OCI-LY7 (cell line): Measurements from ENCODE around the gene MAST1. TPM values are rescaled to one million over a fixed set of nuclear protein-coding genes. Genes with fewer than 3 reads are reported as not detected.

Source experiments
- BruUV-seq: library from RNA; stranded (reverse); fragments of 400-500 nt; replicated peaks from 2 replicates; lab custom pipeline; 2021; lab: Mats Ljungman, UMichigan
- CTCF ChIA-PET: fragments of 300-600 bp; sonication (Branson Sonifier 250); formaldehyde crosslinking; loops from one replicate; lab custom pipeline; 2022; ENCODE audit warnings: antibody characterized with exemption; ENCODE audit not compliant: unreplicated experiment; lab: Charles Lee
- POLR2A ChIA-PET: fragments of 300-600 bp; sonication (Branson Sonifier 250); formaldehyde crosslinking; loops from one replicate; lab custom pipeline; 2022; ENCODE audit warnings: antibody characterized with exemption; lab: Charles Lee
- DNase-seq: peaks from one replicate; pipeline ENCODE4 v3.0.0-alpha.2; 2015; ENCODE audit warnings: low spot score
- H2AFZ ChIP-seq: fragments of 200-600 bp; sonication (generic), shearing (Covaris generic); 2 replicates; pipeline ENCODE4 v1.6.1; 2014; ENCODE audit warnings: mild to moderate bottlenecking, antibody characterized with exemption, low read length, moderate library complexity
- H3K27ac ChIP-seq: fragments of 200-600 bp; sonication (generic); 2 replicates; pipeline ENCODE4 v1.5.1; 2014; ENCODE audit warnings: mixed run types, low read depth, mild to moderate bottlenecking, moderate library complexity, low read length, inconsistent platforms; ENCODE audit not compliant: poor library complexity, severe bottlenecking
- H3K36me3 ChIP-seq: fragments of 200-600 bp; sonication (generic); 2 replicates; pipeline ENCODE4 v1.6.1; 2014; ENCODE audit warnings: mild to moderate bottlenecking, antibody characterized with exemption, low read length, moderate library complexity, mixed read lengths; ENCODE audit not compliant: insufficient read depth
- H3K4me1 ChIP-seq: fragments of 200-600 bp; sonication (generic); 2 replicates; pipeline ENCODE4 v1.5.1; 2014; ENCODE audit warnings: mild to moderate bottlenecking, low read length; ENCODE audit not compliant: insufficient read depth, poor library complexity, severe bottlenecking
- H3K4me2 ChIP-seq: fragments of 200-600 bp; sonication (generic); 2 replicates; pipeline ENCODE4 v1.6.1; 2014; ENCODE audit warnings: mild to moderate bottlenecking, low read length
- H3K4me3 ChIP-seq: fragments of 200-600 bp; sonication (generic); 2 replicates; pipeline ENCODE4 v1.5.1; 2014; ENCODE audit warnings: mild to moderate bottlenecking, low read depth, low read length; ENCODE audit not compliant: poor library complexity, severe bottlenecking
- H3K79me2 ChIP-seq: fragments of 200-600 bp; sonication (generic); 2 replicates; pipeline ENCODE4 v1.6.1; 2016; ENCODE audit warnings: low read depth, mild to moderate bottlenecking, low read length, moderate library complexity, mixed read lengths; ENCODE audit not compliant: insufficient read depth
- H3K9me2 ChIP-seq: fragments of 200-600 bp; sonication (generic); 2 replicates; pipeline ENCODE4 v1.6.1; 2016; ENCODE audit warnings: mild to moderate bottlenecking, low read length, mixed read lengths; ENCODE audit not compliant: insufficient read depth
- H3K9me3 ChIP-seq: fragments of 200-600 bp; sonication (generic); 2 replicates; pipeline ENCODE4 v1.6.1; 2014; ENCODE audit warnings: mild to moderate bottlenecking, mixed run types, low read length, mixed read lengths
- H4K20me1 ChIP-seq: fragments of 200-600 bp; sonication (generic); 2 replicates; pipeline ENCODE4 v1.6.1; 2014; ENCODE audit warnings: mild to moderate bottlenecking, antibody characterized with exemption, low read length, moderate library complexity, mixed read lengths; ENCODE audit not compliant: insufficient read depth
- CTCF ChIP-seq: fragments of 200-600 bp; sonication (generic); conservative IDR thresholded peaks from 2 replicates; pipeline ENCODE4 v1.5.1; 2014; ENCODE audit warnings: mild to moderate bottlenecking, antibody characterized with exemption, low read length, moderate library complexity, mixed read lengths
- EZH2phosphoT487 ChIP-seq: fragments of 200-600 bp; sonication (generic); IDR thresholded peaks from 2 replicates; pipeline ENCODE4 v1.6.1; 2018; ENCODE audit warnings: low read depth, borderline replicate concordance, mild to moderate bottlenecking, mixed run types, antibody characterized with exemption, low read length, moderate library complexity, mixed read lengths
- intact Hi-C: fragments of 100-400 bp; cut with micrococcal nuclease; formaldehyde crosslinking; loops from one replicate; pipeline ENCODE4 v1.10.0; 2022; ENCODE audit not compliant: unreplicated experiment
- total RNA-seq, 2 experiments: library from RNA; depleted of rRNA in 1 of 2; stranded (reverse); fragments of >200 nt in 1 of 2; shearing (Covaris generic) in 1 of 2; gene quantifications; 2 replicates each; pipeline ENCODE4 v1.2.3, GENCODE V29; 2014 to 2022

The MAST1 gene
- total RNA-seq, 2 experiments from 2014 or later = 9.1 to 21.1 TPM

GRCh38 chr19:12873891-12874745 lies 35.8 kb downstream of the MAST1 start:
- intact Hi-C loops = no loop called here
- no peak overlapping the region for H3K4me2 ChIP-seq
- H3K36me3 ChIP-seq = peaks cover 34% of the 10 kb centered on the region
- H3K27ac ChIP-seq = no peak overlapping the region
- DNase-seq = no peak
- no peaks in the 10 kb centered on the region for H3K9me2 ChIP-seq
- TF ChIP-seq EZH2phosphoT487 (no peak), CTCF (no peak)
- H3K79me2 ChIP-seq = no peaks in the 10 kb centered on the region
- H3K4me3 ChIP-seq = no peak overlapping the region
- BruUV-seq = no TSS peak
- ChIA-PET CTCF (no interaction called here), POLR2A (no interaction called here)
- no peaks in the 10 kb centered on the region for H4K20me1 ChIP-seq
- no peak overlapping the region for H2AFZ ChIP-seq
- no peaks in the 10 kb centered on the region for H3K4me1 ChIP-seq
- H3K9me3 ChIP-seq = no peaks in the 10 kb centered on the region

- DNase-seq = no peak
- TF ChIP-seq CTCF = no peak
- no peak for TF ChIP-seq EZH2phosphoT487
- H3K27ac ChIP-seq = no peak overlapping the region
- no peaks in the 10 kb centered on the region for H3K9me3 ChIP-seq
- H3K4me2 ChIP-seq = no peak overlapping the region
- H3K4me3 ChIP-seq = no peak overlapping the region
- H4K20me1 ChIP-seq = no peaks in the 10 kb centered on the region
- POLR2A ChIA-PET = no interaction called here
- CTCF ChIA-PET = no interaction called here
- intact Hi-C loops = no loop called here
- peaks cover 34% of the 10 kb centered on the region for H3K36me3 ChIP-seq
- H3K9me2 ChIP-seq = no peaks in the 10 kb centered on the region
- H3K79me2 ChIP-seq = no peaks in the 10 kb centered on the region
- peaks cover 6% of the 10 kb centered on the region for H3K4me1 ChIP-seq
- no peak overlapping the region for H2AFZ ChIP-seq
- BruUV-seq = no TSS peak
Measured at GRCh38 chr19:12875086-12875485, 36.8 kb downstream of the MAST1 start.
